Activated CD8-positive, alpha-beta memory T cell treated with anti-CD3 and anti-CD28 coated beads, Interleukin-2, amount 10 ng/mL, durations not matched to agents 7 days and 5 days (primary cell): ENCODE data around the gene NEXN. TPM values are rescaled to one million over a fixed set of nuclear protein-coding genes. Genes with fewer than 3 reads are reported as not detected.

Source experiments
- ATAC-seq: fragments of 150-1000 bp; cut with Tn5 transposase; one replicate; pipeline ENCODE4 v1.10.0; 2021; ENCODE audit warnings: moderate library complexity
- CTCF ChIA-PET: fragments of 350-600 bp; sonication (Branson Sonifier 250); formaldehyde crosslinking; loops from one replicate; lab custom pipeline; 2021; ENCODE audit warnings: antibody characterized with exemption; lab: Charles Lee
- DNase-seq: peaks from one replicate; pipeline ENCODE4 v3.0.0-alpha.2; 2020
- H3K27ac Mint-ChIP-seq: one replicate; pipeline ENCODE4 v1.8.0; 2021; ENCODE audit warnings: mild to moderate bottlenecking, mixed read lengths
- H3K27me3 Mint-ChIP-seq: one replicate; pipeline ENCODE4 v1.8.0; 2021; ENCODE audit warnings: mixed read lengths
- H3K36me3 Mint-ChIP-seq: one replicate; pipeline ENCODE4 v1.8.0; 2021; ENCODE audit warnings: mild to moderate bottlenecking, mixed read lengths
- H3K4me1 Mint-ChIP-seq: one replicate; pipeline ENCODE4 v1.8.0; 2021; ENCODE audit warnings: mixed read lengths
- H3K4me3 Mint-ChIP-seq: one replicate; pipeline ENCODE4 v1.8.0; 2021; ENCODE audit warnings: mild to moderate bottlenecking, moderate library complexity, mixed read lengths
- H3K9me3 Mint-ChIP-seq: one replicate; pipeline ENCODE4 v1.8.0; 2022; ENCODE audit warnings: low read depth, mixed read lengths
- total RNA-seq, 2 experiments: library from RNA; stranded (reverse); gene quantifications; one replicate each; pipeline ENCODE4 v1.2.3, GENCODE V29; 2021

The NEXN gene
- total RNA-seq, 2 experiments from 2014 or later, result 1.4 to 2.7 TPM

- ATAC-seq (no peak), DNase-seq (no peak)
- Mint-ChIP-seq H3K9me3 (no peaks in the 10 kb centered on the region), H3K27ac (no peak overlapping the region), H3K27me3 (peaks cover 5% of the 10 kb centered on the region), H3K36me3 (peaks cover 7% of the 10 kb centered on the region), H3K4me1 (peaks cover 21% of the 10 kb centered on the region), H3K4me3 (peak overlapping the region; percentile 78)
- CTCF ChIA-PET, result no interaction called here
Measured at GRCh38 chr1:77925956-77926355, 37.5 kb downstream of the NEXN start.

GRCh38 chr1:77926561-77927357 lies 38.3 kb downstream of the NEXN start:
- peaks cover 21% of the 10 kb centered on the region for H3K4me1 Mint-ChIP-seq
- H3K9me3 Mint-ChIP-seq, result no peaks in the 10 kb centered on the region
- H3K36me3 Mint-ChIP-seq, result peaks cover 7% of the 10 kb centered on the region
- DNase-seq (no peak), ATAC-seq (peak; percentile 45)
- peak overlapping the region; percentile 78 for H3K4me3 Mint-ChIP-seq
- peaks cover 5% of the 10 kb centered on the region for H3K27me3 Mint-ChIP-seq
- H3K27ac Mint-ChIP-seq, result peak overlapping the region; percentile 75
- CTCF ChIA-PET, result no interaction called here

GRCh38 chr1:77927414-77927813 lies 39.0 kb downstream of the NEXN start:
- DNase-seq (no peak), ATAC-seq (no peak)
- Mint-ChIP-seq H3K9me3 (no peaks in the 10 kb centered on the region), H3K36me3 (peaks cover 7% of the 10 kb centered on the region), H3K27ac (no peak overlapping the region), H3K27me3 (peaks cover 5% of the 10 kb centered on the region), H3K4me3 (peak overlapping the region; percentile 78), H3K4me1 (peaks cover 21% of the 10 kb centered on the region)
- CTCF ChIA-PET, result no interaction called here

- peaks cover 21% of the 10 kb centered on the region for H3K4me1 Mint-ChIP-seq
- DNase-seq, result no peak
- no peak overlapping the region for H3K4me3 Mint-ChIP-seq
- no peaks in the 10 kb centered on the region for H3K9me3 Mint-ChIP-seq
- H3K27me3 Mint-ChIP-seq, result peaks cover 5% of the 10 kb centered on the region
- no peak for ATAC-seq
- H3K27ac Mint-ChIP-seq, result no peak overlapping the region
- H3K36me3 Mint-ChIP-seq, result peaks cover 7% of the 10 kb centered on the region
- CTCF ChIA-PET, result no interaction called here
Measured at GRCh38 chr1:77929806-77930205, 41.4 kb downstream of the NEXN start.

GRCh38 chr1:77938651-77939050 lies 50.2 kb downstream of the NEXN start:
- Mint-ChIP-seq H3K36me3 (peaks cover 29% of the 10 kb centered on the region), H3K4me1 (no peaks in the 10 kb centered on the region), H3K9me3 (no peaks in the 10 kb centered on the region), H3K4me3 (no peak overlapping the region), H3K27me3 (no peaks in the 10 kb centered on the region), H3K27ac (no peak overlapping the region)
- ATAC-seq, result no peak
- CTCF ChIA-PET, result no interaction called here
- no peak for DNase-seq

- DNase-seq (no peak), ATAC-seq (no peak)
- H3K4me3 Mint-ChIP-seq, result no peak overlapping the region
- H3K36me3 Mint-ChIP-seq, result peaks cover 40% of the 10 kb centered on the region
- H3K27me3 Mint-ChIP-seq, result no peaks in the 10 kb centered on the region
- no peaks in the 10 kb centered on the region for H3K9me3 Mint-ChIP-seq
- peaks cover 2% of the 10 kb centered on the region for H3K4me1 Mint-ChIP-seq
- CTCF ChIA-PET, result interaction anchor here (1.0 kb wide), 1 partner anchor 26 kb away, joined by 3 read pairs; no protein-coding TSS in a partner anchor
- no peak overlapping the region for H3K27ac Mint-ChIP-seq
Measured at GRCh38 chr1:77940921-77941570, 52.6 kb downstream of the NEXN start.

GRCh38 chr1:77942400-77943140 lies 54.1 kb downstream of the NEXN start:
- Mint-ChIP-seq H3K4me1 (peaks cover 5% of the 10 kb centered on the region), H3K36me3 (peaks cover 48% of the 10 kb centered on the region), H3K27me3 (no peaks in the 10 kb centered on the region), H3K9me3 (no peaks in the 10 kb centered on the region), H3K27ac (no peak overlapping the region), H3K4me3 (no peak overlapping the region)
- DNase-seq, result no peak
- CTCF ChIA-PET, result interaction anchor here (0.6 to 1.4 kb wide), 2 partner anchors 22 to 210 kb away, joined by 3 read pairs; no protein-coding TSS in a partner anchor
- ATAC-seq, result no peak

GRCh38 chr1:77945345-77945744 lies 56.9 kb downstream of the NEXN start:
- Mint-ChIP-seq H3K27ac (no peak overlapping the region), H3K4me1 (peaks cover 20% of the 10 kb centered on the region), H3K27me3 (no peaks in the 10 kb centered on the region), H3K36me3 (peaks cover 53% of the 10 kb centered on the region), H3K9me3 (no peaks in the 10 kb centered on the region), H3K4me3 (no peak overlapping the region)
- CTCF ChIA-PET, result no interaction called here
- DNase-seq (no peak), ATAC-seq (no peak)

GRCh38 chr1:77948841-77949424 lies 60.5 kb downstream of the NEXN start:
- Mint-ChIP-seq H3K27ac (no peak overlapping the region), H3K4me1 (peaks cover 33% of the 10 kb centered on the region), H3K9me3 (no peaks in the 10 kb centered on the region), H3K27me3 (no peaks in the 10 kb centered on the region), H3K4me3 (no peak overlapping the region), H3K36me3 (peaks cover 56% of the 10 kb centered on the region)
- ATAC-seq, result no peak
- DNase-seq, result no peak
- CTCF ChIA-PET, result interaction anchor here (0.7 kb wide), 1 partner anchor 219 kb away, joined by 3 read pairs; no protein-coding TSS in a partner anchor

- H3K27ac Mint-ChIP-seq, result peak overlapping the region; percentile 61
- peaks cover 58% of the 10 kb centered on the region for H3K36me3 Mint-ChIP-seq
Measured at GRCh38 chr1:77950873-77951272, 62.4 kb downstream of the NEXN start.

GRCh38 chr1:77951328-77951727 lies 62.9 kb downstream of the NEXN start:
- CTCF ChIA-PET, result no interaction called here
- H3K4me3 Mint-ChIP-seq, result no peak overlapping the region
- DNase-seq (no peak), ATAC-seq (no peak)
- H3K27ac Mint-ChIP-seq, result peak overlapping the region; percentile 61
- peaks cover 39% of the 10 kb centered on the region for H3K4me1 Mint-ChIP-seq
- peaks cover 58% of the 10 kb centered on the region for H3K36me3 Mint-ChIP-seq
- no peaks in the 10 kb centered on the region for H3K9me3 Mint-ChIP-seq
- no peaks in the 10 kb centered on the region for H3K27me3 Mint-ChIP-seq

More at GRCh38 chr1:77950873-77951272, 62.4 kb downstream of the NEXN start:
- Mint-ChIP-seq H3K4me1 (peaks cover 39% of the 10 kb centered on the region), H3K27me3 (no peaks in the 10 kb centered on the region), H3K4me3 (no peak overlapping the region), H3K9me3 (no peaks in the 10 kb centered on the region)
- DNase-seq, result no peak
- CTCF ChIA-PET, result no interaction called here
- no peak for ATAC-seq

- Mint-ChIP-seq H3K4me3 (no peak overlapping the region), H3K36me3 (peaks cover 53% of the 10 kb centered on the region), H3K27ac (no peak overlapping the region), H3K9me3 (no peaks in the 10 kb centered on the region), H3K27me3 (no peaks in the 10 kb centered on the region), H3K4me1 (peaks cover 30% of the 10 kb centered on the region)
- ATAC-seq (no peak), DNase-seq (no peak)
- CTCF ChIA-PET, result no interaction called here
Measured at GRCh38 chr1:77953907-77954306, 65.5 kb downstream of the NEXN start.

GRCh38 chr1:77954521-77954920 lies 66.1 kb downstream of the NEXN start:
- Mint-ChIP-seq H3K9me3 (no peaks in the 10 kb centered on the region), H3K27ac (no peak overlapping the region), H3K36me3 (peaks cover 57% of the 10 kb centered on the region), H3K4me1 (peaks cover 27% of the 10 kb centered on the region), H3K27me3 (no peaks in the 10 kb centered on the region), H3K4me3 (no peak overlapping the region)
- no peak for ATAC-seq
- CTCF ChIA-PET, result interaction anchor here (0.6 kb wide), 1 partner anchor 184 kb away, joined by 3 read pairs; no protein-coding TSS in a partner anchor
- no peak for DNase-seq
